Measurements from ENCODE around the gene NEUROG1. TPM values are rescaled to one million over a fixed set of nuclear protein-coding genes. Genes with fewer than 3 reads are reported as not detected.

The NEUROG1 gene
- total RNA-seq, 2 donors from 2014 or later, result not detected

DNA sequence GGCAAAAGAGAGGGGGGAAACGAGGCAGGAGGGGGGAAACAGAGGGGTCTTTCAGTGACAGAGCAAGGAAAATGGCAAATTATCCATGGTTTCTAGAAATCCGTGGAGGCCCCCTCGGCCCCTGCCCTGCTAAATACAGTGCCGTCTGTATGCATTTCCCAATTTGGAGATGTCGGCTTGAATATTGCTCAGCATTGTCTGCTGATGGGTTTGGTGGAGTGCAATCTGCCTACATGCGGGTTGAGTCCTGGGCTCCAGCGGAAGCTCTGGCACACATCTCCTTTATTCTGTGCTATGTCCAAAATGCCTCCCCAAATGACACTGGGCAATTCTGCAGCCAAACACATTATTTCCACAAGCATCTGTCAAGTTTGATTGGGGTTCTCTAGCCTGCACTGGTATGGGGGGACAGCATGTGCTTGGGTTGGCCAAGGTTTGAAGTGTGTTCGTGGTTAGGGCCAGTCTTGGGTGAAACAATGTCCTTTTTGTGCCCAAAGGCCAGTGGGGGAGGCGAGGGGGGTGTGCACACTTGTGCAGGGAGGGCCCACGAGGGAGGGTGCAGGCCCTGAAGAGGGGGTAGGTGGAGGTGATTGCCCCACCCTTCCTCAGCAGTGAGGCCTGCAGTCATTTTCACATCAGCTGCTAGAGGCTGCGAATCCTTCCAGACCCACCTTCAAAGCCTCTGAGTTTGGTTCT is 6.2 kb upstream of the NEUROG1 start:
- Histone ChIP-seq H3K27ac (no peak overlapping the region), H3K9me3 (no peaks in the 10 kb centered on the region), H3K4me3 (no peak overlapping the region), H3K27me3 (peaks cover 0 to 22% of the 10 kb centered on the region in 2 donors), H3K4me1 (peaks cover 21% of the 10 kb centered on the region), H3K36me3 (replicated peaks in 1 of 2; ENCODE audit: insufficient read depth in 1 of 2, low read depth in 2 of 2) (no peaks in the 10 kb centered on the region)
- intact Hi-C loops (cut with DNase I), result no loop called here
- WGBS, 2 donors, result 38 to 52% methylated on average over 11 of the region's 11 CpGs
- DNase-seq (no peak), ATAC-seq (no peak)
- TF ChIP-seq CTCF (IDR thresholded peaks at IDR 0.05) (no peak), POLR2A (IDR thresholded peaks at IDR 0.05) (no peak)

DNA sequence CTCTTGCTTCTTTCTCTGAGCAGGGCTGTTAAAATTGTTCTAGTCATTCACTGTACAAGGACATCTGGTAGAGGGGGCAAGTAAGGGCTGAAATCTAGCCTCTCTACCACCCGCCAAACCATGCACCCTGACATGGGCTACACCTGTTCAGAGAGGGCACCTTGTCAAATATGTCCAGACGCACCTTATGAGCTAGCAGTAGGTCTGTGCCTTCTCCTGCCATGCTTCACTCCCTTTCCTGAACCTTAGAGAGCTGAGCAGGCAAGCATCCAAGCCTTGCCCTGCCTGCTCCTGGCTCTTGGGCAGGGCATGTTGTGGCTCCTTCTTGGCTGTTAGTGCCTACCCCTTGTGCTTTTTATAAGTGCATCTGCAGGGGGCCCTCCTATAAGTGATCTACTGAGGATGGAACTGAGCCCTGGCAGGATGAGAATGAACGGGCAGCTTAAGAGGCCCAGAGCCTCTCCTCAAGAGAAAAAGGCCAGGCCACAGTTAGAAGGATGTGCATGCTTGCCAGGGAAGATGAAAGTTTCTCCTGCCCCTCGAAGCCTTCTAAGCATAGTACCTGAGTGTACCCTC is 3.8 kb upstream of the NEUROG1 start:
- Histone ChIP-seq H3K9me3 (no peaks in the 10 kb centered on the region), H3K27me3 (peaks cover 0 to 32% of the 10 kb centered on the region in 2 donors), H3K36me3 (replicated peaks in 1 of 2; ENCODE audit: insufficient read depth in 1 of 2, low read depth in 2 of 2) (no peaks in the 10 kb centered on the region), H3K27ac (no peak overlapping the region), H3K4me3 (no peak overlapping the region), H3K4me1 (peaks cover 32% of the 10 kb centered on the region)
- DNase-seq (no peak), ATAC-seq (no peak)
- WGBS, 2 donors, result 44 to 50% methylated on average over 3 to 4 of the region's 4 CpGs
- intact Hi-C loops (cut with DNase I), result no loop called here
- TF ChIP-seq POLR2A (IDR thresholded peaks at IDR 0.05) (no peak), CTCF (IDR thresholded peaks at IDR 0.05) (no peak)

DNA sequence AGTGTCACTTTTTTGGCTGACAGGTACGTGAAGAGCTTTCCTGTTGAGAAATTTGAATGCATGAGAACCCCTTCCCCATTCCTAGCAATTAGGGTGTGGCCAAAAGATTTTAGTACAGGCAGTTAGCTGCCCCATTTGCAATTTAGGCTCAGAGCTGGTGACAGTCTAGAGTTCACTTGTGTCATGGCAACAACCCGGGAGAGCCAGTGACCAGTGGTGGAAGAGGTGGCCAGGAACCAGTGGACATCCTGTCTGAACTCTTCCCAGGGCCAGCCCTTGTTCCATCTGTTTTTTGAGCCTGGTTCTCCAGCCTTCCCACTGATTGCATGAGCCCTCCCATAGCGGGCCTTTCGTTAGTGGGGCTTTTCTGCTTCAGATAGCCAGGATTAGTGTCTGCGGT is 2.5 kb upstream of the NEUROG1 start:
- Histone ChIP-seq H3K4me1 (peaks cover 19% of the 10 kb centered on the region), H3K36me3 (replicated peaks in 1 of 2; ENCODE audit: insufficient read depth in 1 of 2, low read depth in 2 of 2) (no peaks in the 10 kb centered on the region), H3K27me3 (peaks cover 0 to 27% of the 10 kb centered on the region in 2 donors), H3K9me3 (no peaks in the 10 kb centered on the region), H3K27ac (no peak overlapping the region), H3K4me3 (no peak overlapping the region)
- intact Hi-C loops (cut with DNase I), result no loop called here
- DNase-seq, result no peak
- no peak for TF ChIP-seq CTCF (IDR thresholded peaks at IDR 0.05)
- TF ChIP-seq POLR2A (IDR thresholded peaks at IDR 0.05), result no peak
- 76 to 91% methylated on average over 4 to 5 of the region's 5 CpGs for WGBS, 2 donors
- no peak for ATAC-seq

GRCh38 chr5:135537745-135538144 is 2.0 kb upstream of the NEUROG1 start:
- H3K9me3 ChIP-seq, result no peaks in the 10 kb centered on the region

More at GRCh38 chr5:135537745-135538144, 2.0 kb upstream of the NEUROG1 start:
- H3K27me3 ChIP-seq, result peaks cover 0 to 24% of the 10 kb centered on the region in 2 donors
- 62 to 92% methylated on average over 2 of the region's 2 CpGs for WGBS, 2 donors
- ATAC-seq (no peak), DNase-seq (no peak)
- H3K4me1 ChIP-seq, result peaks cover 15% of the 10 kb centered on the region
- H3K27ac ChIP-seq, result no peak overlapping the region
- intact Hi-C loops (cut with DNase I), result no loop called here
- H3K4me3 ChIP-seq, result no peak overlapping the region
- no peaks in the 10 kb centered on the region for H3K36me3 ChIP-seq (replicated peaks in 1 of 2; ENCODE audit: insufficient read depth in 1 of 2, low read depth in 2 of 2)
- TF ChIP-seq CTCF (IDR thresholded peaks at IDR 0.05) (no peak), POLR2A (IDR thresholded peaks at IDR 0.05) (no peak)

Data from body of pancreas (tissue), 4 donors.